A549 (cell line): ENCODE results near the gene IFNA6.

Experiments
- BHLHE40 ChIP-seq: IDR thresholded peaks from 2 replicates; pipeline ENCODE4 v1.6.1; 2012; ENCODE audit warnings: low read depth, low read length, inconsistent platforms
- EP300 ChIP-seq, 2 experiments: fragments of >200 bp; sonication (Bioruptor Twin); formaldehyde crosslinking; IDR thresholded peaks; 2 replicates in 1 of 2; 3 replicates in 1 of 2; pipeline ENCODE4 v1.6.1; 2016 to 2017
- ESRRA ChIP-seq: fragments of 150-350 bp; IDR thresholded peaks from 2 replicates; pipeline ENCODE4 v1.6.1; 2014; ENCODE audit warnings: mild to moderate bottlenecking, low read length, borderline replicate concordance
- HOXA7 ChIP-seq: fragments of 250-450 bp; sonication (Bioruptor Pico); IDR thresholded peaks from 2 replicates; pipeline ENCODE4 v1.5.0; 2020; ENCODE audit warnings: mild to moderate bottlenecking, moderate library complexity
- JUN ChIP-seq, 2 experiments: fragments of >200 bp; sonication (Bioruptor Twin); formaldehyde crosslinking; IDR thresholded peaks; 2 replicates in 1 of 2; 3 replicates in 1 of 2; pipeline ENCODE4 v1.6.1; 2016 to 2017
- POLR2A ChIP-seq: IDR thresholded peaks from 2 replicates; pipeline ENCODE4 v1.6.1; 2012; ENCODE audit warnings: mild to moderate bottlenecking, low read length
- POLR2AphosphoS2 ChIP-seq: conservative IDR thresholded peaks from 2 replicates; pipeline ENCODE4 v1.6.1; 2012; ENCODE audit warnings: low read length, improper control_type of control experiment, inconsistent platforms
- RFX5 ChIP-seq: fragments of 450-650 bp; IDR thresholded peaks from 2 replicates; pipeline ENCODE4 v1.7.1; 2014; ENCODE audit warnings: antibody characterized with exemption, mild to moderate bottlenecking, moderate library complexity
- TP53 ChIP-seq: fragments of 250-450 bp; sonication (Bioruptor Pico); IDR thresholded peaks from 2 replicates; pipeline ENCODE4 v1.5.0; 2021; ENCODE audit warnings: mild to moderate bottlenecking, moderate library complexity
- TF ChIP-seq, protein P1 (sequence below): fragments of >200 bp; sonication (Bioruptor Twin); formaldehyde crosslinking; IDR thresholded peaks from 3 replicates; pipeline ENCODE4 v1.5.1; 2016
- TF ChIP-seq, protein P2 (sequence below): fragments of 200-600 bp; sonication (generic); IDR thresholded peaks from 2 replicates; pipeline ENCODE4 v1.6.1; 2016; ENCODE audit warnings: antibody characterized with exemption, mild to moderate bottlenecking, moderate library complexity

- TF ChIP-seq, protein P1, sequence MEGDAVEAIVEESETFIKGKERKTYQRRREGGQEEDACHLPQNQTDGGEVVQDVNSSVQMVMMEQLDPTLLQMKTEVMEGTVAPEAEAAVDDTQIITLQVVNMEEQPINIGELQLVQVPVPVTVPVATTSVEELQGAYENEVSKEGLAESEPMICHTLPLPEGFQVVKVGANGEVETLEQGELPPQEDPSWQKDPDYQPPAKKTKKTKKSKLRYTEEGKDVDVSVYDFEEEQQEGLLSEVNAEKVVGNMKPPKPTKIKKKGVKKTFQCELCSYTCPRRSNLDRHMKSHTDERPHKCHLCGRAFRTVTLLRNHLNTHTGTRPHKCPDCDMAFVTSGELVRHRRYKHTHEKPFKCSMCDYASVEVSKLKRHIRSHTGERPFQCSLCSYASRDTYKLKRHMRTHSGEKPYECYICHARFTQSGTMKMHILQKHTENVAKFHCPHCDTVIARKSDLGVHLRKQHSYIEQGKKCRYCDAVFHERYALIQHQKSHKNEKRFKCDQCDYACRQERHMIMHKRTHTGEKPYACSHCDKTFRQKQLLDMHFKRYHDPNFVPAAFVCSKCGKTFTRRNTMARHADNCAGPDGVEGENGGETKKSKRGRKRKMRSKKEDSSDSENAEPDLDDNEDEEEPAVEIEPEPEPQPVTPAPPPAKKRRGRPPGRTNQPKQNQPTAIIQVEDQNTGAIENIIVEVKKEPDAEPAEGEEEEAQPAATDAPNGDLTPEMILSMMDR, result no peak
- TF ChIP-seq POLR2A (peak; percentile 71), BHLHE40 (no peak), TP53 (CRISPR knock-in tag) (no peak), RFX5 (peak; percentile 23; the same call in 1 of the 2 replicates), JUN (IDR thresholded peaks at IDR 0.05) (peak; percentile 37 to 91; a peak in 3 of 5 replicates), ESRRA (no peak), EP300 (IDR thresholded peaks at IDR 0.05) (no peak), HOXA7 (CRISPR knock-in tag) (no peak), POLR2AphosphoS2 (no peak)
- TF ChIP-seq, protein P2, sequence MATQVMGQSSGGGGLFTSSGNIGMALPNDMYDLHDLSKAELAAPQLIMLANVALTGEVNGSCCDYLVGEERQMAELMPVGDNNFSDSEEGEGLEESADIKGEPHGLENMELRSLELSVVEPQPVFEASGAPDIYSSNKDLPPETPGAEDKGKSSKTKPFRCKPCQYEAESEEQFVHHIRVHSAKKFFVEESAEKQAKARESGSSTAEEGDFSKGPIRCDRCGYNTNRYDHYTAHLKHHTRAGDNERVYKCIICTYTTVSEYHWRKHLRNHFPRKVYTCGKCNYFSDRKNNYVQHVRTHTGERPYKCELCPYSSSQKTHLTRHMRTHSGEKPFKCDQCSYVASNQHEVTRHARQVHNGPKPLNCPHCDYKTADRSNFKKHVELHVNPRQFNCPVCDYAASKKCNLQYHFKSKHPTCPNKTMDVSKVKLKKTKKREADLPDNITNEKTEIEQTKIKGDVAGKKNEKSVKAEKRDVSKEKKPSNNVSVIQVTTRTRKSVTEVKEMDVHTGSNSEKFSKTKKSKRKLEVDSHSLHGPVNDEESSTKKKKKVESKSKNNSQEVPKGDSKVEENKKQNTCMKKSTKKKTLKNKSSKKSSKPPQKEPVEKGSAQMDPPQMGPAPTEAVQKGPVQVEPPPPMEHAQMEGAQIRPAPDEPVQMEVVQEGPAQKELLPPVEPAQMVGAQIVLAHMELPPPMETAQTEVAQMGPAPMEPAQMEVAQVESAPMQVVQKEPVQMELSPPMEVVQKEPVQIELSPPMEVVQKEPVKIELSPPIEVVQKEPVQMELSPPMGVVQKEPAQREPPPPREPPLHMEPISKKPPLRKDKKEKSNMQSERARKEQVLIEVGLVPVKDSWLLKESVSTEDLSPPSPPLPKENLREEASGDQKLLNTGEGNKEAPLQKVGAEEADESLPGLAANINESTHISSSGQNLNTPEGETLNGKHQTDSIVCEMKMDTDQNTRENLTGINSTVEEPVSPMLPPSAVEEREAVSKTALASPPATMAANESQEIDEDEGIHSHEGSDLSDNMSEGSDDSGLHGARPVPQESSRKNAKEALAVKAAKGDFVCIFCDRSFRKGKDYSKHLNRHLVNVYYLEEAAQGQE, result no peak
Observed at GRCh38 chr9:21334701-21335632, 15.7 kb downstream of the IFNA6 start, which contains the start of gene KLHL9.
